Bronchial epithelial cell (primary cell): ENCODE measurements around the gene PNPLA7. TPM values are rescaled to one million over a fixed set of nuclear protein-coding genes. Genes with fewer than 3 reads are reported as not detected.

Experiments used
- DNase-seq: peaks from one replicate; pipeline ENCODE4 v3.0.0-alpha.2; 2010; ENCODE audit warnings: low read depth
- FAIRE-seq: peaks from 2 replicates; lab custom pipeline; 2011; peaks lifted over from hg19 to GRCh38; lab: Jason Lieb, UNC
- H3K27me3 ChIP-seq: 2 replicates; pipeline ENCODE4 v1.5.1; 2011; ENCODE audit warnings: low read length; ENCODE audit not compliant: control insufficient read depth, insufficient read depth
- H3K36me3 ChIP-seq: 2 replicates; pipeline ENCODE4 v1.5.1; 2011; ENCODE audit warnings: low read length; ENCODE audit not compliant: control insufficient read depth, insufficient read depth
- H3K4me3 ChIP-seq: 2 replicates; pipeline ENCODE4 v1.5.1; 2011; ENCODE audit warnings: mild to moderate bottlenecking, low read depth, low read length, control low read depth
- CTCF ChIP-seq: IDR thresholded peaks from 2 replicates; pipeline ENCODE4 v1.5.1; 2011; ENCODE audit warnings: mild to moderate bottlenecking, moderate library complexity, low read length, control low read depth, inconsistent platforms; ENCODE audit not compliant: insufficient read depth, severe bottlenecking
- total RNA-seq: library from RNA; depleted of rRNA; stranded (reverse); fragments of >200 nt; gene quantifications from 2 replicates; pipeline ENCODE4 v1.2.1, GENCODE V29; 2014

Gene PNPLA7
- total RNA-seq, 1 donor from 2014 or later = 0.26 TPM

GRCh38 chr9:137506702-137507171 is 43.5 kb downstream of the PNPLA7 start:
- Histone ChIP-seq H3K36me3 (no peaks in the 10 kb centered on the region), H3K27me3 (no peaks in the 10 kb centered on the region), H3K4me3 (no peak overlapping the region)
- DNase-seq (no peak), FAIRE-seq (no peak)
- TF ChIP-seq CTCF = no peak

GRCh38 chr9:137506274-137506673 is 43.9 kb downstream of the PNPLA7 start:
- Histone ChIP-seq H3K4me3 (no peak overlapping the region), H3K27me3 (no peaks in the 10 kb centered on the region), H3K36me3 (no peaks in the 10 kb centered on the region)
- FAIRE-seq (no peak), DNase-seq (no peak)
- no peak for TF ChIP-seq CTCF

- no peak overlapping the region for H3K4me3 ChIP-seq
- H3K27me3 ChIP-seq = no peaks in the 10 kb centered on the region
- no peaks in the 10 kb centered on the region for H3K36me3 ChIP-seq
- DNase-seq (no peak), FAIRE-seq (no peak)
- TF ChIP-seq CTCF = no peak
Measured at GRCh38 chr9:137505421-137506140, 44.6 kb downstream of the PNPLA7 start.

- H3K4me3 ChIP-seq = no peak overlapping the region
- H3K36me3 ChIP-seq = no peaks in the 10 kb centered on the region
- H3K27me3 ChIP-seq = no peaks in the 10 kb centered on the region
- TF ChIP-seq CTCF = no peak
- no peak for FAIRE-seq
- no peak for DNase-seq
Measured at GRCh38 chr9:137504432-137504777, 45.8 kb downstream of the PNPLA7 start.

- FAIRE-seq (no peak), DNase-seq (no peak)
- Histone ChIP-seq H3K27me3 (no peaks in the 10 kb centered on the region), H3K36me3 (no peaks in the 10 kb centered on the region), H3K4me3 (no peak overlapping the region)
- no peak for TF ChIP-seq CTCF
Measured at GRCh38 chr9:137502008-137502911, 47.9 kb downstream of the PNPLA7 start.
